Fibroblast of pulmonary artery (primary cell): Measurements from ENCODE around the gene NGF.
A peak's percentile ranks its signal among the peaks of the same experiment; 100 is the strongest.

Source experiments
- DNase-seq: peaks from one replicate; pipeline ENCODE4 v3.0.0-alpha.2; 2010; ENCODE audit warnings: low read depth
- H3K4me3 ChIP-seq: replicated peaks from 2 replicates; pipeline ENCODE4 v1.5.1; 2011; ENCODE audit warnings: low read depth, mild to moderate bottlenecking, control low read depth, low read length, moderate library complexity
- CTCF ChIP-seq: IDR thresholded peaks from 2 replicates; pipeline ENCODE4 v1.5.1; 2011; ENCODE audit warnings: mild to moderate bottlenecking, control low read depth, low read length, inconsistent platforms; ENCODE audit errors: missing control alignments

Gene NGF

DNA sequence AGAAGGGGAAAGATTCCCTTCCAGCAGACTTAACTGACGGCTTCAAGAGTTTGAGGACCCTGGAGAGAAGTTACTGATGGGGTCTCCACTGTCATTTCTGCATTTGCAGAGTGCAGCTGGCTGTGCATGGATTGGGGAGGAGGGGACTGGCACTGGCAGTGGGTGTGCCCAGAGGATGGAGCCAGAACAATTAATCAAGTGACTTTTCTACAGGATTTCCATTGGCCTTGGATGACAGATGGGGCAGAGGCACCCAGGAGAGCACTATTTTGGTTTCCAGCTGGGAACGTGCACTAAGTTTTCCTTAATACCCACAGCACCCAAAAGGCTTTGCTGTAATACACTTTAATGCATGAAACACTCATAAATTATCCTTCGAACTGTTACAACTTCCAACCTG, 1.3 kb downstream of the NGF start:
- no peak for TF ChIP-seq CTCF
- no peak overlapping the region for H3K4me3 ChIP-seq
- no peak for DNase-seq

DNA sequence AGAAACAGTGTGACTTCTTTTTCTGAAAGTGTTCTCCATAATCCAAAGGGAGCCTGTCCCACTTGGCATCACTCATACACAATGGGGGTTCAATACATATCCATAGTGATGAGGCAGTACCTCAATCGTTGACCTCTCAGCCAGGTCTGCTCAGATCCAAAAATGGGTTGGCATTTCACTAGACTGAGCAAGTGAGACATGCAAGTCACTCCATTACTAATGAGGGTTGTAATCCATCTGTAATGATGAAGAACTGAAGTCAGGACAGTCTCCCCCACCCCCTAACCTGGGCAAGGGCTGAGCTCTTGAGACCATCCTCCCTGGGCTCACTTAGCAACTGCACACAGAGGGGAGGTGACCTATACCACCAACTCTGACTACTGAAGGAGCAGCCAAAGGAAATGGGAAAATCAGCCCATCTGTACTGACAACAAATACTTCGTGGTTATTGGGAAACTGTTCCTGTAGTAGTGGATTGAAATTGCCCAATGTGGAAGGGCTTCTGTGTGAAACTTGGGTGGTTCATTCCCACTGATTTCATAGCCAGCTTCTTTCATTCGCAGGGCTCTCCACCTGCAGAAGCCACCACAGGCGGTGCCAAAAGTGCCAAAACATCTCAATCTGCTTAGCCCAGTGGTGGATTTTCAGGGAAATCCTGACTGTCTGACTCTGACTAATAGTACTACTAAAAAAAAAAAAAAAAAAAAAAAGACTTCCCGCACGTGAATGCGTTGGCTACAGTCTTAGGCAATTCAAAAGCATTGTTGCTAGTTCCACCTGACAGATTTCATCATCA, 5.0 kb downstream of the NGF start:
- TF ChIP-seq CTCF = no peak
- H3K4me3 ChIP-seq = no peak overlapping the region
- DNase-seq = peak; percentile 91

- peak; percentile 41 for DNase-seq
- no peak for TF ChIP-seq CTCF
- H3K4me3 ChIP-seq = no peak overlapping the region
Observed at GRCh38 chr1:115331558-115332331, 6.3 kb downstream of the NGF start.

DNA sequence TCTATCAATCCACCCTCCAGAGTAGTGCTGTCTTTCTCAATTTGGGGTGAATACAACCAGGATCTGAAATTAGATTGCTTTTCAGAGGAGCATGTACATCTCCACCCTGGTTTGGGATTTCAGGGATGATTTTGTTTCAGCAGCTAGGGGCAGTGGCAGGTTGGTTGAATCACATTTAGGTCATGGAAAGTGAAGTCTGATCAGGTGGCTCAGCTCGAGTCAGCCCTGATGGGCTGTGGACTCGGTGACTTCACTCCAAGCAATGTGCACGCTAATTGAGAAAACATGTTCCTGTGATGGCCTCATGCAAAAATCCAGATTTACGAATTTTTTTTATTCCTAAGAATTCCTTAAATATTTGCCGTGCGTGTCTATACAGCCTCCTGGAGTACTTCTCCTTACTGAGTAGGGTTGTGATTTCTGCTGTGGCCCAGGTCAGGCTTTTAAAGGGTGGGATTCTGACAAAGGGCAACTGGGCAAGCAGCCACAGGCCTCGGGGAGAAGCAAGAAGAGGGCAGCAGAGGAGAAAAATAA, 7.5 kb downstream of the NGF start:
- peak; percentile 20 for TF ChIP-seq CTCF

DNA sequence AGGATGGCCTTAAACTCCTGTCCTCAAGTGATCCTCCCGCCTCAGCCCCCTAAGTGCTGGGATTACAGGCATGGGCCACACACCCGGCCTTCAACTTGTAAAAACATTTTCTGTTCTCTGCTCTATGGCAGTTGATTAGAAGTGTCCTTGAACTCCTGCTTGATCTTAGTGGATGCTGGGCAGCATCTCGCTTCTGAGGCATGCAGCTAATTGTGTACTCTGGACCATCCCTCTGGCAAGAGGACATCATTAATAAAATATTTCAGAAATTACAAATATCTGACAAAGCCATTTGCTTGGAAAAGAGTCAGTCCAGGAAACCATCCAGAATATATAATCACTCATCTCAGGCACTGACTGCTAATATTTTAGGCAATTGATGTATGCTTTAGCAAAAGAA, 8.1 kb downstream of the NGF start:
- DNase-seq = no peak
- no peak overlapping the region for H3K4me3 ChIP-seq
- TF ChIP-seq CTCF = no peak

More for the DNA sequence above, 7.5 kb downstream of the NGF start:
- DNase-seq = peak; percentile 69
- H3K4me3 ChIP-seq = no peak overlapping the region

DNA sequence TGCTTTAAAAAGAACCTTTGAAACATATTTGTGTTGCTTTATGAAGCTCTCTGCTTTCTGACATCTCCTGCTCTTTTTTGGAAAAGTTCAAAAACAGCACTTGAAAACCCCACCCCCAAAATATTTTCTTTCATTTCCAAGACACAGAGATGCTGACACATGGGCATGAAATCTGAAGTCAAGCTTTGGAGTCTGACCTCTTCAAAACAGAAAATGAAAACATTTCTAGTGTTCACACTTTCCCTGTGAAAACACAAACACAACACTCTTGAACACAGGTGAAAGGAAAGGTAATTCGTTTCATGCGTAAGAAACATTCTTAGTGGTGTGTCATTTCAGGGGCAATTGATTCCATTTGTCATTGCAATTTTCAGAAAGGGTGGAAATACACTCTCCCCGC, 10.8 kb downstream of the NGF start:
- TF ChIP-seq CTCF = no peak
- no peak overlapping the region for H3K4me3 ChIP-seq
- DNase-seq = no peak
